OCI-LY3 (cell line): Measurements from ENCODE around the gene PTPRN2.
"Not testable (repeated sequence)": the region's sequence is repeated elsewhere in the genome, so short reads cannot be mapped to it uniquely, and the experiment has no call there.

ENCODE experiments used
- H2AFZ ChIP-seq: fragments of 200-600, 300-600 bp; shearing (Covaris generic); 2 replicates; pipeline ENCODE4 v1.6.0; 2014; ENCODE audit warnings: antibody characterized with exemption, low read depth, low read length
- H3K27ac ChIP-seq: fragments of 200-600, 300-600 bp; sonication (generic); 2 replicates; pipeline ENCODE4 v1.5.1; 2014; ENCODE audit warnings: mild to moderate bottlenecking, low read length, moderate library complexity, mixed read lengths
- H3K27me3 ChIP-seq: fragments of 200-600, 300-600 bp; sonication (generic); 2 replicates; pipeline ENCODE4 v1.6.1; 2014; ENCODE audit warnings: low read depth, low read length, mixed read lengths
- H3K36me3 ChIP-seq: fragments of 200-600, 300-600 bp; sonication (generic); replicated peaks from 2 replicates; pipeline ENCODE3; 2014; ENCODE audit warnings: low read depth, low read length, mixed read lengths
- H3K4me1 ChIP-seq: fragments of 300-600, 200-600 bp; sonication (generic); 2 replicates; pipeline ENCODE4 v1.6.1; 2014; ENCODE audit warnings: low read length, mixed read lengths
- H3K4me2 ChIP-seq: fragments of 200-600, 300-600 bp; sonication (generic); 2 replicates; pipeline ENCODE4 v1.6.1; 2014; ENCODE audit warnings: low read length, mixed read lengths
- H3K4me3 ChIP-seq: fragments of 300-600, 200-600 bp; sonication (generic); 2 replicates; pipeline ENCODE4 v1.5.1; 2014; ENCODE audit warnings: antibody characterized with exemption, mild to moderate bottlenecking, low read length, moderate library complexity
- H3K79me2 ChIP-seq: fragments of 300-600, 200-600 bp; shearing (Covaris generic); 2 replicates; pipeline ENCODE4 v1.6.1; 2014; ENCODE audit warnings: mild to moderate bottlenecking, low read length, mixed read lengths
- H3K9ac ChIP-seq: fragments of 300-600, 200-600 bp; shearing (Covaris generic); 2 replicates; pipeline ENCODE4 v1.6.0; 2014; ENCODE audit warnings: mild to moderate bottlenecking, low read length, moderate library complexity
- H3K9me3 ChIP-seq: fragments of 200-600, 300-600 bp; shearing (Covaris generic); 2 replicates; pipeline ENCODE4 v1.6.1; 2014; ENCODE audit warnings: low read length, mixed read lengths; ENCODE audit not compliant: insufficient read depth
- H4K20me1 ChIP-seq: fragments of 200-600, 300-600 bp; sonication (generic); 2 replicates; pipeline ENCODE4 v1.6.1; 2016; ENCODE audit warnings: low read length, mixed read lengths; ENCODE audit not compliant: insufficient read depth
- EZH2phosphoT487 ChIP-seq: fragments of 200-600 bp; shearing (Covaris generic); IDR thresholded peaks from 2 replicates; pipeline ENCODE4 v1.6.1; 2018; ENCODE audit warnings: antibody characterized with exemption, mixed run types, low read depth
- TF ChIP-seq, protein P1 (sequence below): fragments of 200-600, 300-600 bp; sonication (generic); IDR thresholded peaks from 2 replicates; pipeline ENCODE4 v1.5.1; 2014; ENCODE audit warnings: antibody characterized with exemption, low read length, low read depth

The PTPRN2 gene

DNA sequence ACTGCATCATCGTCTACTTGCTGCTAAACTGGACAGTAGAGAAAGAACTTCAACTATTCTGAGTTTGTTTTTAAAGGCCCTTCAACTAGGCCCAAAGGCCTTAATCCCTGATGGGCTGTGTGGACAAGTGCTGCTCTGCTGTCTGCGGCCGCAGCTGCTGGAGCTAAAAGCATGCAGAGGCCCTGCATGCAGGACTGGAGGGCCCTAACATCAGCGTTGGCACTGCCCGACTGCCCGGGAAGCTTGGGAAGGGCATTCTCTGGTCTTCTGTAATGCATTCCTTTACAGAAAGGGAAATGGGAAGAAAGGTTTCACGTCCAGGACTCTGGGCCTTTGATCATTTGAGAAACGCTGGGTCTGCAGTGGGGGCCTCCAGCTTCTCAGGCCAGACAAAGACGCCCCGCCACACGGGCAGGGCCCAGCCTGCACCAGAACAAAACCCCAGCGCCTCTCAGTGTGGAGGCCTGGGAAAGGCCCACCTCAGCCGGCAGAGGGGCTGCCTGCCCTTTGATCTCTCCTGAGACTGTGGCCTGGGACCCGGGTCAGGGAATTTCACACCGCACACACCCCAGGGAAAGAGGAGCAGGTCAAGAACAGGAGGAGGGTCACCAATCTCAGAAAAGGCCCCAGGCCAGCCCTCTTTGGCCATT is 1021.5 kb downstream of the PTPRN2 start:
- Histone ChIP-seq H3K27ac (no peak overlapping the region), H4K20me1 (no peaks in the 10 kb centered on the region), H3K9me3 (no peaks in the 10 kb centered on the region), H2AFZ (no peak overlapping the region), H3K79me2 (no peaks in the 10 kb centered on the region), H3K4me1 (no peaks in the 10 kb centered on the region), H3K9ac (no peak overlapping the region), H3K36me3 (no peaks in the 10 kb centered on the region), H3K4me3 (no peak overlapping the region), H3K4me2 (no peak overlapping the region), H3K27me3 (no peaks in the 10 kb centered on the region)
- TF ChIP-seq EZH2phosphoT487 = no peak
- TF ChIP-seq, protein P1, sequence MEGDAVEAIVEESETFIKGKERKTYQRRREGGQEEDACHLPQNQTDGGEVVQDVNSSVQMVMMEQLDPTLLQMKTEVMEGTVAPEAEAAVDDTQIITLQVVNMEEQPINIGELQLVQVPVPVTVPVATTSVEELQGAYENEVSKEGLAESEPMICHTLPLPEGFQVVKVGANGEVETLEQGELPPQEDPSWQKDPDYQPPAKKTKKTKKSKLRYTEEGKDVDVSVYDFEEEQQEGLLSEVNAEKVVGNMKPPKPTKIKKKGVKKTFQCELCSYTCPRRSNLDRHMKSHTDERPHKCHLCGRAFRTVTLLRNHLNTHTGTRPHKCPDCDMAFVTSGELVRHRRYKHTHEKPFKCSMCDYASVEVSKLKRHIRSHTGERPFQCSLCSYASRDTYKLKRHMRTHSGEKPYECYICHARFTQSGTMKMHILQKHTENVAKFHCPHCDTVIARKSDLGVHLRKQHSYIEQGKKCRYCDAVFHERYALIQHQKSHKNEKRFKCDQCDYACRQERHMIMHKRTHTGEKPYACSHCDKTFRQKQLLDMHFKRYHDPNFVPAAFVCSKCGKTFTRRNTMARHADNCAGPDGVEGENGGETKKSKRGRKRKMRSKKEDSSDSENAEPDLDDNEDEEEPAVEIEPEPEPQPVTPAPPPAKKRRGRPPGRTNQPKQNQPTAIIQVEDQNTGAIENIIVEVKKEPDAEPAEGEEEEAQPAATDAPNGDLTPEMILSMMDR = no peak

DNA sequence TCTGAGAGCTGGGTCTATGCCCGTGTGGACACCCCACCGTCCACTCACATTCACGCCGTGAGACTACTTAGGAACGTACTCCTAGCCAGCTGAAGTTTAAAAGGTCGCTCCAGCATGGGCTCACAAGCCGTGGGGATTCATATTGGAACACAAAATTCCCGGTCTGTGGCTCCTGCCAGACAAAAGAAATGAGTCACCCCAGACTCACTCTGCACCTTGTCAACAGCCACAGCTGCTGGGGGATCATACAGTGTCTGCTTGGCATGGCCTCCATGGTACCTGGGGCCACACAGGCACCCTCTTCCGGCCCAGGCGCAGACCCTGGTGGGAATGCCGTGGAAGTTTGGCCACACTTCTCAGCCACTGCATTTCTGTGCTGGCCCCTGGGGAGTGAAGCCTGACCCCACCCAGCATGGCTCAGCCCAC is 1022.4 kb downstream of the PTPRN2 start:
- Histone ChIP-seq H3K4me3 (no peak overlapping the region), H3K4me2 (no peak overlapping the region), H4K20me1 (no peaks in the 10 kb centered on the region), H3K36me3 (no peaks in the 10 kb centered on the region), H3K27ac (no peak overlapping the region), H3K27me3 (no peaks in the 10 kb centered on the region), H3K9ac (no peak overlapping the region), H2AFZ (no peak overlapping the region), H3K9me3 (no peaks in the 10 kb centered on the region), H3K4me1 (no peaks in the 10 kb centered on the region), H3K79me2 (no peaks in the 10 kb centered on the region)
- no peak for TF ChIP-seq EZH2phosphoT487
- TF ChIP-seq, protein P1 = no peak

DNA sequence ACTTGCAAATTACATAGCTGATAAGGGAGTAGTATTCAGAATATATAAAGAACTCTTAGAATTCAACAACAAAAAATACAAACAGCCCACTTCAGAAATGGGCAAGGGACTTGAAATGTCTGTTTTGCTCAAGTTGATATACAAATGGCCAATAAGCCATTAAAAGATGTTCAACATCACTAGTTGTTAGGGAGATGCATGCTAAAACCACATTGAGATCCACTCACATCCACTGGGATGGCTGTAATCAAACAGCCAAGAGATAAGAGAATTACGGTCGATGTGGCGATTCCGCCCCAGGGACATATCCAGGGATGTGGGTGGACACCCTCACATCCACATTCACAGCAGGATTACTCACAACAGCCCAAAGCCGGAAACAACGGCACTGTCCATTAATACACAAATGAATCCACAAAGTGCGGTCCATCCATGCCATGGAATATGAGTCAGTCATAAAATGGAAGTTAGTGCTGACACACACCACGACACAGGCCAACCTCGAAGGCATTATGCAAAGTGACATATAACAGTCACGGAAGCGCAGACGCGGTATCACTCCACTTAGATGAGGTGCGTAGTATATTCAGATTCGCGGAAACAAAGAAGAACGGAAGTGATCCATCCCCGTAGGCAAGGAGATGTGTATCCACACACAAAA is 1023.0 kb downstream of the PTPRN2 start:
- no peak overlapping the region for H3K4me3 ChIP-seq
- H3K36me3 ChIP-seq = no peaks in the 10 kb centered on the region
- H3K27me3 ChIP-seq = no peaks in the 10 kb centered on the region
- no peaks in the 10 kb centered on the region for H3K4me1 ChIP-seq
- no peak overlapping the region for H3K4me2 ChIP-seq
- H4K20me1 ChIP-seq = no peaks in the 10 kb centered on the region
- no peak overlapping the region for H3K9ac ChIP-seq
- no peaks in the 10 kb centered on the region for H3K9me3 ChIP-seq
- H3K79me2 ChIP-seq = no peaks in the 10 kb centered on the region
- no peak overlapping the region for H3K27ac ChIP-seq
- TF ChIP-seq, protein P1 = no peak
- no peak for TF ChIP-seq EZH2phosphoT487
- H2AFZ ChIP-seq = no peak overlapping the region

DNA sequence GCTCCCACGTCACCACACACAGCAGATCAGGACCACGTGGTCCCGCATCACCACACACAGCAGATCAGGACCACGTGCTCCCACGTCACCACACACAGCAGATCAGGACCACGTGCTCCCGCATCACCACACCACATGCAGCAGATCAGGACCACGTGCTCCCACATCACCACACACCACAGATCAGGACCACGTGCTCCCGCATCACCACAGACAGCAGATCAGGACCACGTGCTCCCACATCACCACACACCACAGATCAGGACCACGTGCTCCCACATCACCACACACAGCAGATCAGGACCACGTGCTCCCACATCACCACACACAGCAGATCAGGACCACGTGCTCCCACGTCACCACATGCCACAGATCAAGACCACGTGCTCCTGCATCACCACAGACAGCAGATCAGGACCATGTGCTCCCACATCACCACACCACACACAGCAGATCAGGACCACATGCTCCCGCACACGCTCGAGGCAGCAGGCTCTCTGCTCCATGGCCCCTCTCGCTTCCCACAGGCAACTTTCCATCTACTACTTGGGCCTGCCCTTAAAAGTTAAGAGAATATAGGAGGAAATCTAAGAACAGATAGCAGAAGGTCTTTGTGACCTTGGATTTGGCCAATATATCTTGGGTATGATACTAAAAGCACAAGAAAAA is 1024.0 kb downstream of the PTPRN2 start:
- H3K9me3 ChIP-seq, H3K4me1 ChIP-seq, H3K36me3 ChIP-seq: not testable (repeated sequence)

DNA sequence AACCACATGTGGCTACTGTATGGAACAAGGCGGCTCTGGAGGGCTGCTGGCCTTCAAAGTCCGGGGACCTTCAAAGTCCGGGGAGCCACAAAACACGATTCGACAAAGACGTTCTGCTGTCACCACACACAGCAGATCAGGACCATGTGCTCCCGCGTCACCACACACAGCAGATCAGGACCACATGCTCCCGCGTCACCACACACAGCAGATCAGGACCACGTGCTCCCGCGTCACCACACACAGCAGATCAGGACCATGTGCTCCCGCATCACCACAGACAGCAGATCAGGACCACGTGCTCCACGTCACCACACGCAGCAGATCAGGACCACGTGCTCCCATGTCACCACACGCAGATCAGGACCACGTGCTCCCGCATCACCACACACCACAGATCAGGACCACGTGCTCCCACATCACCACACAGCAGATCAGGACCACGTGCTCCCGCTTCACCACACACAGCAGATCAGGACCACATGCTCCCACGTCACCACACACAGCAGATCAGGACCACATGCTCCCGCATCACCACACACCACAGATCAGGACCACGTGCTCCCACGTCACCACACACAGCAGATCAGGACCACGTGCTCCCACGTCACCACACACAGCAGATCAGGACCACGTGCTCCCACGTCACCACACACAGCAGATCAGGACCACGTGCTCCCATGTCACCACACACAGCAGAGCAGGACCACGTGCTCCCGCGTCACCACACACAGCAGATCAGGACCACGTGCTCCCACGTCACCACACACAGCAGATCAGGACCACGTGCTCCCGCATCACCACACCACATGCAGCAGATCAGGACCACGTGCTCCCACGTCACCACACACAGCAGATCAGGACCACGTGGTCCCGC is 1024.9 kb downstream of the PTPRN2 start:
- not testable (repeated sequence) for H3K36me3 ChIP-seq, H3K79me2 ChIP-seq, H4K20me1 ChIP-seq, H3K27me3 ChIP-seq, H3K4me2 ChIP-seq, H3K9me3 ChIP-seq, H3K9ac ChIP-seq, H2AFZ ChIP-seq, H3K4me1 ChIP-seq, H3K27ac ChIP-seq, H3K4me3 ChIP-seq

More for the DNA sequence above, 1024.0 kb downstream of the PTPRN2 start:
- H3K9ac ChIP-seq, H2AFZ ChIP-seq, H4K20me1 ChIP-seq, H3K4me2 ChIP-seq, H3K27me3 ChIP-seq, H3K79me2 ChIP-seq, H3K4me3 ChIP-seq, H3K27ac ChIP-seq: not testable (repeated sequence)
